ENCODE measurements around the gene RAD51D. TPM values are rescaled to one million over a fixed set of nuclear protein-coding genes. Genes with fewer than 3 reads are reported as not detected.
"Not testable (repeated sequence)": the region's sequence is repeated elsewhere in the genome, so short reads cannot be mapped to it uniquely, and the experiment has no call there.

The RAD51D gene
- 4.8 TPM for total RNA-seq
- long read RNA-seq, full-length matches to known transcripts, result 2 of 4 reads
- long read RNA-seq, partial matches to known transcripts, result 0 of 4 reads
- long read RNA-seq, other reads (novel, unspliced or antisense), result 2 of 4 reads

GRCh38 chr17:35119370-35120165, at the start of gene RAD51D:
TSS of gene RAD51D (minus strand) at chr17:35119860. CDS start at chr17:35119613, 247 bp downstream.
- intact Hi-C loops (cut with DNase I), result loop anchor here (1.0 to 2.0 kb wide), 3 partner anchors 122 to 699 kb away; no protein-coding TSS in a partner anchor
- peak; percentile 97 for ATAC-seq
- peak; percentile 89 for DNase-seq (ENCODE audit: missing footprints)

GRCh38 chr17:35167666-35168065, 48.0 kb upstream of the RAD51D start:
- intact Hi-C loops (cut with DNase I), result no loop called here
- no peak for ATAC-seq
- DNase-seq (ENCODE audit: missing footprints), result no peak

DNA sequence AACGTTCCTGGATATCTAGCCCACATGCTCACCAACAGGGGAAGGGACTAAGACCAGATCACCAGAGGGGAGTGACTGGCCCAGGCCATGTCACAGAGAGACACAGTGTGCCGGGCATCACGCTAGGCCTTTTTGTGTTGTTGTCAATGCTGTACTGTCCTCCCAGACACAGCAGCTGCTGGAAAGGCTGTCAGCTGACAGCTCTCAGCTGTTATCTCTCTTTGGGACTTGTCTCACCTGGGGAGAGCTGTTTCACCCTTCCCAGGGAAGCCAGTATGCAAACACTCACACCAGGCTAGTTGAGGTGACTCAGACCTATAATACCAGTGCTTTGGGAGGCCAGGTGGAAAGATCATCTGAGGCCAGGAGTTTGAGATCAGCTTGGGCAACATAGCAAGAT, 47.4 kb upstream of the RAD51D start:
- intact Hi-C loops (cut with DNase I), result no loop called here
- ATAC-seq (no peak), DNase-seq (ENCODE audit: missing footprints) (no peak)

- intact Hi-C loops (cut with DNase I), result no loop called here
- ATAC-seq (no peak), DNase-seq (ENCODE audit: missing footprints) (no peak)
Observed at GRCh38 chr17:35166526-35166925, 46.9 kb upstream of the RAD51D start.

- intact Hi-C loops (cut with DNase I), result no loop called here
- DNase-seq (ENCODE audit: missing footprints) (no peak), ATAC-seq (no peak)
Observed at GRCh38 chr17:35164716-35165115, 45.1 kb upstream of the RAD51D start.

- no peak for DNase-seq (ENCODE audit: missing footprints)
- intact Hi-C loops (cut with DNase I), result no loop called here
- ATAC-seq, result no peak
Observed at GRCh38 chr17:35163886-35164285, 44.2 kb upstream of the RAD51D start.

GRCh38 chr17:35162755-35163154, 43.1 kb upstream of the RAD51D start:
- intact Hi-C loops (cut with DNase I), result no loop called here
- DNase-seq (ENCODE audit: missing footprints), result no peak
- ATAC-seq, result no peak

- intact Hi-C loops (cut with DNase I), result no loop called here
- ATAC-seq, result no peak
- no peak for DNase-seq (ENCODE audit: missing footprints)
Observed at GRCh38 chr17:35161281-35161761, 41.7 kb upstream of the RAD51D start.

- intact Hi-C loops (cut with DNase I), result no loop called here
Observed at GRCh38 chr17:35160354-35161201, 40.9 kb upstream of the RAD51D start.

DNA sequence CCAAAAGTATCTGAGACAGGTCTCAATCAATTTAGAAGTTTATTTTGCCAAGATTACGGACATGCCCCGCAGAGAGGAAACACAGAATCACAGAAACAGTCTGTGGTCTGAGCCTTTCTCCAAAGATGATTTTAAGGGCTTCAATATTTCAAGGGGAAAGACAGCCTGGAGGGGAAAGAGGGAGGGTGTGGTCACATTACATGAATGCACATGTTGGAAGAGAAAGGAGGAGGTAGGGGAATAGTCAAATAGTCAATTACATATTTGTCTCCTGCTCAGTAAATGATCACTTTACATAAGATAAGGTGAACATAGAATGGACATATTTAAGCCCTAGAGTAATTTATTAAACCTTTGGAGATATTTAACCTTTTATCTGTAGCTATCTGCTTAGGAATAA, 40.3 kb upstream of the RAD51D start:
- intact Hi-C loops (cut with DNase I), result no loop called here
- DNase-seq (ENCODE audit: missing footprints) (no peak), ATAC-seq (no peak)

More at GRCh38 chr17:35160354-35161201, 40.9 kb upstream of the RAD51D start:
- ATAC-seq (no peak), DNase-seq (ENCODE audit: missing footprints) (no peak)

DNA sequence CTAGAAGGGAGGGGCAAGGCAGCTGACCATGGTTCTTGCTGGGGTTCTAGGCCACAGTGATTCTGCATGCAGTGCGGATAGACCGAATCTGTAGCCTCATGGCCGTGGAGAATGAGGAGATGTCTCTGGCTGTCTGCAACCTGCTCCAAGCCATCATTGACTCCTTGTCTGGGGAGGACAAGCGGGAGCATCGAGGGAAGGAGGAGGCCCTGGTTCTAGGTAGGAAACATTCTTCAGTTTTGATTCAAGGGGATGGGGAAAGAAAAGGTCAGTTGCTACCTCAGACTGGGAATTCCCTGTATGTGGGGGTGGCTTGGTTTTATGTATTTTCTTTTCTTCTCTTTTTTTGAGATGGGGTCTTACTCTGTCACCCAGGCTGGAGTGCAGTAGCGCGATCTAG, 35.6 kb upstream of the RAD51D start:
- ATAC-seq, result no peak
- no peak for DNase-seq (ENCODE audit: missing footprints)
- intact Hi-C loops (cut with DNase I), result no loop called here

DNA sequence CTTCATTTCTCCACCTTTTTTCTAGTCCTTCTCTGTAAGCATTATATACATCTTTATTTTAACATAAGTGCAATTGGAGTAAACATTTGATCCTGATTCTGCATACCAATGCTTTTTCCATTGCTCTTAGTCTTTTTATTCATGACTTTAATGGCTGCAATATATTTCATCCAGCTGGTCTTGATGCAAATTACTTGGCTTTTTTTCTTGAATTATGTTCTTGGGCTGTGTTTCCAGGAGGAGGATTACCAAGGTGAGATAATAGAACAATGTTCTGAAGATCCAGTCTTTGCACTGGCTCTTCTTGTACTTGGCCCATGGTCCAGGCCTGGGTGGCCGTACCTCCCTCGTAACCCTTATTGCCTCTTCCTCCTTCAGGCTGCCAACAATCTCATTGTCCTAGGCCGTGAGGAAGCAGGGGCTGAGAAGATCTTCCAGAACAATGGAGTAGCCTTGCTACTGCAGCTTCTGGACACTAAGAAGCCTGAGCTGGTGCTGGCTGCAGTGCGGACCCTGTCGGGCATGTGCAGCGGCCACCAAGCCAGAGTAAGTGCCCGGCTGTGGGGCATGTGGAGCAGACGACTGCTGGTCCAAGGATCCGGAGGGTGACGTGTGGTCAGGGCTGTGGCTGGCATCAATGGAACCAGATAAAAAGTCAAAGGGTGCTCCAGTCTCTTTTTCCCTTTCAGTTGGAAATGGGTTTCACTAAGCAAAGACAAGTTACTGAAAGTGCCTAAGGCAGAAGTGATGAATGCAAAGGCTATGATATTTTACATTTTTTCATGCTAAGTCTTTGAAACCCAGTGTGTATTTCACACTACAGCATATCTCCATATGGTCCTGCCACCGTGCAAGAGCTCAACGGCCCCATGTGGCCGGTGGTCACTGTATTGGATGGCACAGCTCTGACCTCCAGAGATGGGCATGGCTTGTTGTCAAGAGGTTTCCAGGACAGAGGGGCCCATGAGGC, 34.8 kb upstream of the RAD51D start:
- intact Hi-C loops (cut with DNase I), result no loop called here
- no peak for DNase-seq (ENCODE audit: missing footprints)

DNA sequence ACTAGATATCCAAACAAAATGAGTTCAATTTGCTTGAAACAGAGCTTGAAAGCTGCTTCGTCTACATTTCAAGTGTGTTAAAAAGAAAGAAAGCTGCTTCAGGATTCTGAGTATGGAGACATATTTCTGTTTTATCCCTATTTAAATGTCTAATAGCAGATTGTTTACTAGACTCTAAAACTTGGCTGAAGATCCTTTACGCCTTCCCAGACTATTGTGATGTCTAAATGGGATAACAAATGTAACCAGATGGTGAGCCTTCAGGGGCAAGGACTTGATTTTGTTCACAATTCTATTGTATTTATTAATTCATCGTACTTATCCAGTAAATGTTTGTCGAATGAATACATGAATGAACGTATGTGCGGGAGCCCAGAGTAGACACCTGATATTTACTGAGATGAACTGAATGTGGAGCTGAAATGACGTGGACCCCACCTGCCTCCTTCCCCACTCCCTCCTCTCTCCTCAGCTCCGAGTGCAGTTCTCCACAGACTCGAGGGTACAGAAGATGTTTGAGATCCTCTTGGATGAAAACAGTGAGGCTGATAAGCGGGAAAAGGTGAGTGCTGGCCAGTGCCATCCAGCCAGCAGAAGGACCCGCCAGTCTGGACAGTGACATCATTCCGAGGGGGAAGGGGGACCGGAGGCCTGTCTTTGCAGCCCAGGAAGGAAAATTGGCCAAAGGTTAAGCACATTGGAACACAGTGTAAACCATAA, 32.9 kb upstream of the RAD51D start:
- intact Hi-C loops (cut with DNase I), result no loop called here
- no peak for ATAC-seq
- DNase-seq (ENCODE audit: missing footprints), result no peak

More for the DNA sequence above, 34.8 kb upstream of the RAD51D start:
- ATAC-seq, result no peak

- ATAC-seq; intact Hi-C loops (cut with DNase I); DNase-seq (ENCODE audit: missing footprints): not testable (repeated sequence)
Observed at GRCh38 chr17:35151080-35151479, 31.4 kb upstream of the RAD51D start.

GRCh38 chr17:35149941-35150340, 30.3 kb upstream of the RAD51D start:
- DNase-seq (ENCODE audit: missing footprints) (no peak), ATAC-seq (no peak)
- intact Hi-C loops (cut with DNase I), result no loop called here

- DNase-seq (ENCODE audit: missing footprints), result no peak
- ATAC-seq, result peak; percentile 20
- intact Hi-C loops (cut with DNase I), result no loop called here
Observed at GRCh38 chr17:35148144-35148543, 28.5 kb upstream of the RAD51D start.

- intact Hi-C loops (cut with DNase I), result loop anchor here (1.0 kb wide), 1 partner anchor 96 kb away; the partner anchor contains the start of gene SLFN5
- peak; percentile 92 for ATAC-seq
- no peak for DNase-seq (ENCODE audit: missing footprints)
Observed at GRCh38 chr17:35147375-35147905, 27.8 kb upstream of the RAD51D start, which contains the start of gene UNC45B. TSS of gene UNC45B (plus strand) at chr17:35147817. CDS start at chr17:35148264, 447 bp downstream.
